Activated CD4-positive, alpha-beta T cell treated with anti-CD3 and anti-CD28 coated beads, Interleukin-2, amount 50 U/mL, for 24 hours (primary cell): Measurements from ENCODE around the gene CPHXL.

Experiments
- DNase-seq, 2 donors: peaks; one replicate each; pipeline ENCODE4 v3.0.0-alpha.2; 2020; ENCODE audit warnings: low read depth in 1 of 2, low spot score in 1 of 2

Gene CPHXL

DNA sequence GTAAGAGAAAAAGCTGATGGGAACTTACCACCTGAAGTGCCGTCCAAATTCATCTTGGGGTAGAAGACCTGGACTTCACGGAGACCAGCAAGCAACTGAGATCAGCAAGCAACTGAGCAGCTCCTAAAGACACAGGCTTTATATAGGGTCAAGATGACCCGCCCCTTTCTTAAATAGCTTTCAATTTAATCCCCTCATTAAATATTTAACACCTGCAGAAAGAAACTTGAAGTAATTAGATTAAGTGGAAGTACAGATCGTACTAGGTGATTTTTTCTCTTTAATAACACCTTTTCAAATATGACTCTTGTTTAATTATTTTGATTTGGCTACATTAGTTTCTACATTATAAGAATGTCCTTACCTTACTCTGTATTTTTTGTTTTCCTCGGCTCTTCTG lies at the start of gene CPHXL:
Gene CPHXL (minus strand): TSS at position 101 of the 400 bp plus-strand sequence. CDS start 48 bp downstream, at position 53.
- no peak for DNase-seq

- DNase-seq = no peak
Measured at GRCh38 chr16:75774197-75774596, 47.9 kb upstream of the CPHXL start.

DNA sequence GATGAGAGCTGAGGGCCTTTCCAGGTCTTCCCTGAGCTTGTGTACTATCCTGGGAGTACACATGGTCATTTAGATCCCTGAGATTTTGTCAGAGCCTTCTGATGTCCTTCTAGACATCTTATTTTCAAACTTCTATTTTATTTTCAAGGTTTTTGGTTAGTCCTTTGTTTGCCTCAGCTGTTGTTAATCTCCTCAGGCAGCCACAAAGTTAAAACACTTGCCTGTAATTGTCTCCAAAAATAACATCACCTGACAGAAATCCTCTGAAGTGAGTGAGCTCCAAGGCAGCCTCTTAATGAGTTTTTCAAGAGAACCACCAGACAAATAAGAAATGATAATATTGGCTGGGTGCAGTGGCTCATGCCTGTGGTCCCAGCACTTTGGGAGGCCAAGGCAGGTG lies 43.8 kb upstream of the CPHXL start:
- DNase-seq = no peak

GRCh38 chr16:75764154-75764768 lies 38.0 kb upstream of the CPHXL start:
- peak in 1 of 2 donors; percentile 44 for DNase-seq

- no peak for DNase-seq
Measured at GRCh38 chr16:75763204-75763603, 36.9 kb upstream of the CPHXL start.

DNA sequence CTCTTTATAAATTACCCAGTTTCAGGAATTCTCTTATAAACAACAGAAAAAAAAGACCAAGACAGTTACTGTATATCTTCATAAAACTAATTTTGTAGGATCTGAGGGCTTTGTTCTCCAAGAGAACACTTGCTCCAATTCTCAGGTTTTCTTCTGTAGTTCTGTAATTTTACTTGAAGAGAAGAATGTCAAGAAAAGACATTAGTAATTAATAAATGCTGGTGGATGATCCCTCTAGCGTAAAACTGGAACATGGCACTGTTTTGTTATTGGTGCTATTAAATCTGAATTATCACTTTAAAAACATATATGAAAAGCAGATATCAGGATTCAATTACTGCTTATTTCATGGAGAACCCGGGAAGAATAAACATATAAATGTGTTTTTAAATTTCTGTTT lies 36.5 kb upstream of the CPHXL start:
- no peak for DNase-seq

DNA sequence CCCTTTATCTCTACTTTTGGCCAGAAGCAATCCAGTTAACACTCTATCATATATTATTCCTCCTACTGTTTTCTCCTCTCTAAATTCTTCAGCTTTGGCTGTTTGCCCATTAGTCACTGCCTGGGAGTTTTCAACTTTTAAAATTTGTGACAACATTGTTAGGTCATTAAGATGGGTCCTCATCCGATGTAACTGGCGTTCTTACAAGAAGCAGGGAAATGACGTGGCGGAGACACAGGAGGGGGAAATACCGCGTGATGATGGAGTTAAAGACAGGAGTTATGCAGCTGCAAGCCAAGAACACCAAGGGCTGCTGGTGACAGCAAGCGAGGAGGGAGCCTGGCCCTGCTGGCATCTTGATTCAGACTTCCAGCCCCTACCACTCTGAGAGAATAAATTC lies 34.8 kb upstream of the CPHXL start:
- no peak for DNase-seq

GRCh38 chr16:75760018-75760519 lies 33.8 kb upstream of the CPHXL start:
- DNase-seq = no peak

GRCh38 chr16:75758215-75758614 lies 31.9 kb upstream of the CPHXL start:
- no peak for DNase-seq

DNA sequence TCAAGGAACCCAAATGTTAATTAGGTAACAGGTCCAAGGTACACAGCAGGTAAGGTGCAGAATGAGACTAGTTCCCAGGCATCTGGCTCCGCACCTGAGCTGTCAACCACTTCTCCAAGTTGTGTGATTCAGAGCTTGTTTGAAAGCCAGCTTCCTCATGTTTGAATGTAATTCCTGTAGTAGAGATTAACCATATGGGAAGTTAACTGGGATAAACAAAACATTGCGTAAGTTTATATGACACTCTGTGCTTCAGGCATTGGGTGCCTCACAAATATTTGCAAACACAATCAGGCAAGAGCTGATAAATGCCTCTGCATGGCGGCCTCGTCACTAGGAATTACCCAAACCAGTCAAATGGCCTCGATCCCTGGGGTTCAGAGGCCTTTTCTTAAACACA lies 27.9 kb upstream of the CPHXL start:
- no peak for DNase-seq

- DNase-seq = no peak
Measured at GRCh38 chr16:75750528-75750927, 24.2 kb upstream of the CPHXL start.

- no peak for DNase-seq
Measured at GRCh38 chr16:75746359-75746758, 20.1 kb upstream of the CPHXL start.

- no peak for DNase-seq
Measured at GRCh38 chr16:75745823-75746222, 19.5 kb upstream of the CPHXL start.

DNA sequence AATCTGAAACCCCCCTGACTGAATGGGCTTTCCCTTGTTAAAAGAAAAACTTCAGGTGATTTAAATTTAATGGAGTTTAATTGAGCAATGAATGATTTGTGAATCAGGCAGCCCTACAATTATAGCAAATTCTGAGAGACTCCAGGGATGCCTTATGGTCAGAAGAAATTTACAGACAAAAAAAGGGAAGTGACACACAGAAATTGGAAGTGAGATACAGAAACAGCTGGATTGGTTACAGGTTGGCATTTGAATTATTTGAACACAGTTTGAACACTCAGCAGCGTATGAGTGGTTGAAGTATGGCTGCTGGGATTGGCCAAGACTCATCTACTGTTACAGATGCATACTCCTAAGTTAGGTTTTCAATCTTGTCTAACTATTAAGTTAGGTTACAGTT lies 19.0 kb upstream of the CPHXL start:
- DNase-seq = no peak

DNA sequence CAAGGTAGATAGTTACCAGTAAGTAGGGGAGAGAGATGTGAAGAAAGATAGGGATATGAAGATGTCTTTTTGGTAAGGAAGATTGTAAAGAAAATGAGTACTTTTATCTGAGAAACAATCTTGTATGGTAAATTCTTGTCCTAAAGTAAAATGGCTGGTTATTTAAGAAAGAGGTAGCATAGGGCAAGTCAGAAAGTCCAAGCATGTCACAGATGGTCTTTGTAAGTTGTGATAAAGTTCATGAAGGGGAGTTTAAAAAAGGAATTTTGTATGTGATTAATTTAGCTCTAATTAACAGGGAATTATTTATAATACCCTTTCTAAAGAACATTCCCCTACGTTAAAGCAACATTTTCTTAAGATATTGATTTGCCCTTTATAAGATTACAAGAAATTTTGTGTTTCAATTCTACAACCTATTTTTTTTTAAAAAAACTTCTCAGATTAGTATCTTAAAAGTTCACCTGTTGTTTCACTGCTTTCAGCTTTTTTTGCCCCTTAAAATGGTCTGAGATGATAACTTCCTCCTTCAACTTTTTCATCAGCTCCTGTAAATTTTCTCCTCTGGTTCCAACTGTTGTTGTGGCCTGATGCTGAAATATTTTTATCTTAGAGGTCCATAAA lies 16.2 kb upstream of the CPHXL start:
- DNase-seq = no peak

- DNase-seq = no peak
Measured at GRCh38 chr16:75733305-75734211, 7.3 kb upstream of the CPHXL start.

- no peak for DNase-seq
Measured at GRCh38 chr16:75732871-75733270, 6.6 kb upstream of the CPHXL start.

DNA sequence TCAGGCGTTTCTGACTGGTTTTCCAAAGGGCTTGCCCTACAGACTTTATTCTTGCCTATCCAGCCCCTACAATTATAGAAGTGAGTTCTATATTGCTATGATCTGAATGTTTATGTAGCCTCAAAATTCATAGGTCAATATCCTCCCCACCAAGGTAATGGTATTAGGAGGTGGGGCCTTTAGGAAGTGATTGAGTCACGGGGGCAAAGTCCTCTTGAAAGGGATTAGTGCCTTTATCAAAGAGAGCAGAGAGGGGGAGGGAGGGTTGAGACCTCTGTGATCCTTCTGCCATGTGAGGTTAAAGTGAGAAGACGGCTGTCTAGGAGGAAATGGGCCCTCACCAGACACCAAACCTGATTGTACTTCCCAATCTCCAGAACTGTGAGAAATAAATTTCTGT lies 931 bp upstream of the CPHXL start:
- DNase-seq = no peak

DNA sequence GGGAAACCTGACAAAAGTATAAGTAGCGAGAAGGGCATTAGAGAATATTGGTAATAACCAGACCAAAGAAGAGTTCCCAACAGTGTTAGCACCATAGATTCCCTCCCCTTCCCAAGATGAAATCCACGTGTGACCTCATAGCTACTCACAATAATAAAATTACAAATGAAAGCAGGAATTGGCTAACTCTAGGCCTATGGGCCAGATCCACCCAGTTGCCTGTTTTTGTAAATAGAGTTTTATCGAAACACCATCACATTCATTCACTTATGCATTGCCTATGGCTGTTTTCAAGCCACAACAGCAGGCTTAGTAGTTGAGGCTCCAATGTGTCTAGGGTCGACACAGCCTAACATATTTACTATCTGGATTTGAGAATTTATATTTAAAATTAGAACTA lies 7.8 kb downstream of the CPHXL start:
- DNase-seq = no peak

- DNase-seq = no peak
Measured at GRCh38 chr16:75714661-75715060, 11.6 kb downstream of the CPHXL start.

- no peak for DNase-seq
Measured at GRCh38 chr16:75710344-75710743, 15.9 kb downstream of the CPHXL start.

GRCh38 chr16:75703306-75703705 lies 23.0 kb downstream of the CPHXL start:
- DNase-seq = no peak
